Ramos (cell line): Measurements from ENCODE around the gene DEPDC1.
"Not testable (repeated sequence)": the region's sequence is repeated elsewhere in the genome, so short reads cannot be mapped to it uniquely, and the experiment has no call there.

Experiments
- in situ Hi-C: fragments of 300-500 bp; cut with MboI; formaldehyde crosslinking; loops from one replicate; pipeline ENCODE4 v1.14.3; 2022; ENCODE audit warnings: low sequenced_read_pairs; ENCODE audit not compliant: unreplicated experiment

Gene DEPDC1

DNA sequence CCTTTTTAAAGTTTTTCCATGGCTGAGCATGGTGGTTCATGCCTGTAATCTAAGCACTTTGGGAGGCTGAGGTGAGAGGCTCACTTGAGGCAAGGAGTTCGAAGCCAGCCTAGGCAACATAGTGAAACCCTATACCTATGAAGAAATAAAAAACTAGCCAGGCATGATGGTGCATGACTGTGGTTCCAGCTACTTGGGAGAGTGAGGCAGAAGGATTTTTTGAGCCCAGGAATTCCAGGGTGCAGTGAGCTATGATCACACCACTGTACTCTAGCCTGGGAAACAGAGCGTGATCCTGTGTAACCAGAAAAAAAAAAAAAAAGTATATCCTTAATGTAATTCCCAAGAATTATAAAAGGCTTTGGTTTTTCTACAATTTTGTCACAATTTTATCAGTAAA is 17.4 kb downstream of the DEPDC1 start:
- in situ Hi-C loops = no loop called here

DNA sequence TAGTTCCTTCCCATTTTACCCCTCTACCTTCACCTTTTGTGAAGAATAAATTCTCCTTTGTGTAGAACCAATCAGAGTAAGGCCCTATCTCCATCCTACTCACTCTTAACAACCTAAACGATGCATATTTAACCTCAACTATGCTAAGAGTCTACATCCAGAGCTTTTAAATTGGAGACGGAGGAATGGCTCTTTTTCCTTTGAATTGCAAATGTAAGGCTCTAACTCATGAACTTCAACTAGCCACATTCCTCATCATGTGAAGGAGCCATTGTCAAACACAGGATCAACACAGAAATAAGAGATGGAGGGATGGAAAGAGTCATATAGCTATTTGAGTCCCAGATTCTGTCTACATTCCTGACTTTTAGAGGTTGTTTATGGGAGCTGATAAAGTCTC is 18.2 kb downstream of the DEPDC1 start:
- in situ Hi-C loops = no loop called here

DNA sequence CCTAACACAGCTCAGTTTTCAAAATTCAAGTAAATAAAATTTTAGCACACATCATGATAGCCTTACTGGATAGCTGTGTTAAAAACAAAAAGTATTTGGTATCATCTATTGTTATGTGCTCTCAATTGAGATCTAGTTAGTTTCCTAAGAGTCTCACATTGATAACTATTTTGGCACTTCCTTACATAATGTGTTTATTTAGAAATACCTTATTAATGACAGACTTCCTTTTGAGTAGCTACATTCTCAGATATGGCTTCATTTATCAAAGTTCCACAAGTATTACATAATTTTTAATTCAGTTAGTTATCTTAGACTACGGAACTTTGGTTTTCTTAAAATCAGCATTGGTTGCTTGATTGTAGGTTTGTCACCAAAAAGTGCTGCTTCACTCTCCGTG is 20.3 kb downstream of the DEPDC1 start:
- in situ Hi-C loops = not testable (repeated sequence)

DNA sequence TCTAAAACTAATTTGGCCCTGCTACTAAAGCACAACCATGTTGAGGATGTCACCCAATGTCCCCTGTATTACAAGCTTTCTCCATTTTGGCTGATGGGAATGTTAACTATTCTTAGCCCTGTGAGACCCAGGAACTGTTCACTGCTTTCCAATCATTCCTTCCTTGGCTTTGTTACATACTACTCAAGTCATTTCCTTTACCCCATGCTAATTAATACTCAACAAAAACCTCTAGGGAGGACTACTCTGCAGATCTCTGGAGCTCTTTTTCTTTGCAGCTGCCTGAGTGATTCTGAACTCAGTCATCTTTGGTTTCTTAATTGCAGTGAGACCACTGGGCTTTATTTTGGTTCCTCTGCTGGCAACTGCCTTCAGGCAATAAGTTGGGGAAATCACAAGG is 23.8 kb downstream of the DEPDC1 start:
- in situ Hi-C loops = no loop called here

DNA sequence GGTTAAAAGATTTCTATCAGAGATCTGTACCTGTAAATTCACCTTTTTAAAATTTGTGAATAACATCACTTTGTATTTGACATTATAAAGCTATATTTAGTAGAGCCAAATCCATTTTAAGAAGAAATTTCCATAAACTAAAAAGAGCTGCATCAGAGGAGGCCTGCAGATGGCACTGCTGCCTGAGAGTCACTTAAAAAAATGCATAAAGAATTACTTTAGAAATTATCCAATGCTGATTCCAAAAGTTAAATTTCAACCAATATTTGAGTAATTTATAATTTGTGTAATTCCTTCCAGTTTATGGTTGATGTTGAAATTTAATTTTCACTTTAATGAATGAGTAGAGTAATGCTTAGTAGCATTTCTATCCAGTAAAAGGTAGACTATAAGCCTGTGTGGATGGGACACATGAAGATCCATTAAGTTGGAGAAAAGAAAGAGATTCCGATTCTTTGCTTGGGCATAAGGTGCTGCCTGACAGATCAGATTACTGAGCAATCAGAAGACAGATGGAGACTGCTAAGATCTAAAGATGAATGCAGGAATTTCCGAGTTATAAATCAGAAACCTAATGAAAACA is 26.4 kb downstream of the DEPDC1 start:
- in situ Hi-C loops = no loop called here

DNA sequence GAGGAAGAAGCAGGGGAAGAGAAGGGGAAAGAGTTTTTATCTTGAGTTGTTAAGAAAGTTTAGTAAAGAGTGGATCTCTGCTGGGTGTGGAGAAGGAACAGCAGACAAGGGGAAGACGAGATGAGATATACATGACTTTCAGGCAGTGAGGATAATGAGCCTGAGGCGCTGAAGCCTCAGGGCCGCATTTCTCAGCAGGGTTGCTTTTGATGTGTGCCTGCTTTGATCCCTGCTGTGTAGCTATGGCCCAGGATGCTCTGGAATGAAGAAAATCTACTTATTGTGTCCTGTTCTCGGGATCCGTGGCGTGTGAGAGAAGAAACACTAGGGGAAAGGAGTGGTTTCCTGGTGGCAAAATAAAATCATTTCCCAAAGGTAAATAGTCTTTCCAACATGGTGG is 32.0 kb downstream of the DEPDC1 start:
- in situ Hi-C loops = no loop called here

DNA sequence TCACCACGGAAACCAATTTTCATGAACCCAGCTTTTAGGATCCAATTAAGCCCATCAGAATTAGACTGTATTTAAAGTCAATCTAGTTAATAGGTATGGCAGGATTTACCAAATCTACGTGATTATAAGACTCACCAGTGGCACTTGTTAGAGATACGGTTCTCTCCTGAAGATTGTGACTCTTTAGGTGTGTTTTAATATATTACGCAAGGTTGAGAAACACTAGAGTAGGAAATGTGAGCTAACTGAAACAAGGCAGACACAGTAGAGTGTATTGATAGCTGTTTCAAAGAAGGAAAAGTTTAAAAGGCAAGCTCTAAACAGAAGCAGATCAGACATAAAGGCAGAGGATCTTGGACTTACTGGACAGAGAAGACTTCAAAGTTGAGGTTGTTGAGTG is 35.9 kb downstream of the DEPDC1 start:
- in situ Hi-C loops = no loop called here

DNA sequence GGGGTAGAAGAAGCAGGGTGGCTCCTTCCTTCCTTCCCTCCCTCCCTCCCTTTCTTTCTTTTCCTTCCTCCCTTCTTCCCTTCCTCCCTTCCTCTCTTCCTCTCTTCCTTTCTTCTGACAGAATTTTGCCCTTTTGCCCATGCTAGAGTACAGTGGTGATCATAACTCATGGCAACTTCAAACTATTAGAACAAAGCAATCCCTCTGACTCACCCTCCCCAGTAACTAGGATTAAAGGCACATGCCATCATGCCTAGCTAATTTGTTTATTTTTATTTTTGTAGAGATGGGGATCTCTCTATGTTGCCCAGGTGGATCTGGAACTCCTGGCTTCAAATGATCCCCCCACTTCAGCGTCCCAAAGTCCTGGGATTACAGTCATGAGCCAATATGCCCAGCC is 37.1 kb downstream of the DEPDC1 start:
- in situ Hi-C loops = no loop called here

DNA sequence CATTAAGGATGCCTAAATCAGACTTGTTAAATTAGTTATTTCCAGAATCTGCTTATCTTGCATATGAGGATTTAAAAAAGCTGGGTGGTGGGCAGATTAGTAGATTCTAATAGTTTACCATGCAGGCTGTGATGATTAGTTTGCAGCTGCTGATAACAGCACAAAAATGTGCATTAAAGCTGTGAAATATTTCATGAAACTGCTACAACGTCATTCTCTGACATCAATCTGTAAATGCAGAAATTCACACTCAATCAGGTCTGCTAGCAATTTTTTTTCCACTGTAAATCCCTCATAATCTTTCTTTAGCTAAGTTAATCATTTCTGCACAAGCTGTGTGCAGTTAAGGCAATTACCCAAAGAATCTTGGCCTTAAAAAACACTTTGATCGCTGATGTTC is 37.8 kb downstream of the DEPDC1 start:
- in situ Hi-C loops = no loop called here

GRCh38 chr1:68456202-68456601 is 40.7 kb downstream of the DEPDC1 start:
- in situ Hi-C loops = no loop called here

- in situ Hi-C loops = no loop called here
These were observed 42.3 kb downstream of the DEPDC1 start for GRCh38 chr1:68454534-68454933.

GRCh38 chr1:68453060-68453670 is 43.7 kb downstream of the DEPDC1 start:
- in situ Hi-C loops = no loop called here

DNA sequence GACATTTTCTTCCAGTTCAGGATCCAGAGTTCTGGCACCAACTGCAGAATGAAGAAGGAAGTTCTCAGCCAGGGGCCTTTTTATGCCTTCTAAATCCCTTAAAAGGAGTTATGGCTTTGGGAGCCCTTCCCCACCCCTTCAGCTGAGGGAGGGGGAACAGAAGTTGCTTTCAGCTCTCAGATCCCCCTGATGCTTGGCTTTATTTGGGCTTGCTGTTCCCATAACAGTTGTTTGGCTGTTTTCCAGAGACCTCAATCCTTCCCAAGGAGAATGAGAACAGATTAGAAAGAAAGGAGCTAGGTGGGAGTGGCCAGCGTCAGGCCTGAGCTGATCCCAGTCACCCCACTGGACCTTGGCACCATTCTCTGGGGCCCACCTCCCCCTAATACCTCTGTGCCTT is 47.0 kb downstream of the DEPDC1 start, which contains the start of gene RPE65:
Gene RPE65 (minus strand): TSS at position 54 of the 400 bp plus-strand sequence. CDS start 49 bp downstream, at position 5.
- in situ Hi-C loops = no loop called here

- in situ Hi-C loops = no loop called here
These were observed 48.5 kb downstream of the DEPDC1 start for GRCh38 chr1:68448365-68448764.

DNA sequence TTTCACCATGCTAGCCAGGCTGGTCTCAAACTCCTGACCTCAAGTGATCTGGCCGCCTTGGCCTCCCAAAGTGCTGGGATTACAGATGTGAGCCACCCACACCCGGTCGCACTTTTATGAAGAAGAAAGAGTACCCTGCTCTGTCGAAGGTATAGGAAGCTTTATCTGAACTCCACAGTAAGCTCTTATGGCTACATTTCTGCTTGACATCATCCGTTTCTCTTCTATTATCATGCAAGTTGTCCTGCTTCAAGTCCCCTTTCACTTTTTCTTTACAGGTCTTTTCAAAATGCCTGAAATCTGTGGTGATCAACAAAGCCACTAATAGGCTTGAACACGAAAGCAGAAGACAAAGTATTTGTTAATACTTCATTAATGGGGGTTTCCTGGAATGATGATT is 51.2 kb downstream of the DEPDC1 start:
- in situ Hi-C loops = no loop called here

GRCh38 chr1:68442822-68443556 is 53.9 kb downstream of the DEPDC1 start:
- in situ Hi-C loops = no loop called here

DNA sequence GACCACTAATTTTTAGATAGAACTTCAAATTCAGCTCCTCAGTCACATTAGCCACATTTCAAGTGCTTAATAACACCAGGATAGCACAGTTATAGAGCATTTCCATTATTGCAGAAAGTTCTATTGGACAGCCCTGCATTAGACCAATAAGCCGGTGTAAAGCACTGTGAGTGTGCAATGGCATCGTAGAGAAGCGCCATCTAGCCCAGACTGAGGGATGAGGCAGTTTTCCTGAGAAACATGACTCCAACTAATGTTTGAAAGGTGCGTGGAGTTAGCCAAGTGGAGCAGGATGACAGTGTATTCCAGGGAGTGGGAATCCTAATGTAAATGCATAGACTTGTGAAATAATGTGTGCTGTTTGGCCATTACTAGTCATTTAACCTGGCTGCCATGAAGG is 54.9 kb downstream of the DEPDC1 start:
- in situ Hi-C loops = no loop called here

DNA sequence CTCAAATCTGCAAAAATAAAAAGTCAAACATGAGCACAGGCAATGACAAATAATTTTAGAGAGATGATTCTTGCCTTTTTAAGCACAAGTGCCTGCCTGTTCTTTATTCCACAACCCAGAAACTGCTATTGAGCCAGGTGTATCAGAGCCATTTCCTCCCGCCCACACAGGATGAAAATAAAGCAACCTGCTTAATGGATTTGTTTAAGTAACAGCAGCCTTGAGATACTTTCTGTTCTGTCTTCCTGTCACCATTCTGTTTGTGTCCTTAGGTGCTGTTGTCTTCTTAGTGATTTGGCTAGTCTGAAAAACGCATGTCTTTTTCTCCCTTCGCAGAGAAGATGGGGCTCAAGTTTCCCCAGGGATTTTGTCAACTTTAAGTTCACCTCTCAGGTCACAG is 58.6 kb downstream of the DEPDC1 start:
- in situ Hi-C loops = no loop called here

DNA sequence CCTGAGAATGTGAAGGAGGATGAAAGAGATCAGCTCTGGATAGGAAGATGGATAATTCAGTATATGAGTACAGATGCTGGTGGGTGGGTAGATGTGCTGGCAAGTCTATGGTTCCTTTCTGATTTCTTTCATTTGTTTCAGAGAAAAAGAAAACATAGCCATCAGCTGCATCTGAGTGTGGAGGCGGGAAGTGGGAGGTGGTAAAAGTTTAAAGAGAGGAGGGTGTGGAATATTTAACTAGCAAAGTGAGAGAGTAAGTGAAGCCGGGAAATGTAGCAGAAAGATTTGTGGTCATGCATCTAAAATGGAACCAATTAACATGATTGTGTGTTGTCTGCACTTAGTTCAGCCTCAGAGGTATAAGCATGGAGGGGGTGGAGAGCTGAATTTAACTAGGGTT is 63.5 kb downstream of the DEPDC1 start:
- in situ Hi-C loops = no loop called here

GRCh38 chr1:68431076-68431475 is 65.8 kb downstream of the DEPDC1 start:
- in situ Hi-C loops = no loop called here

GRCh38 chr1:68429233-68429808 is 67.6 kb downstream of the DEPDC1 start:
- in situ Hi-C loops = no loop called here
